ENCODE data around the gene CX3CL1. TPM values are rescaled to one million over a fixed set of nuclear protein-coding genes. Genes with fewer than 3 reads are reported as not detected.
A peak's percentile ranks its signal among the peaks of the same experiment; 100 is the strongest.

CX3CL1 gene
- total and polyA plus RNA-seq, 2 of the 13 experiments (the other 11 are each of a cell fraction or from before 2014, with no cell fraction given), result 57.3 to 60.8 TPM

DNA sequence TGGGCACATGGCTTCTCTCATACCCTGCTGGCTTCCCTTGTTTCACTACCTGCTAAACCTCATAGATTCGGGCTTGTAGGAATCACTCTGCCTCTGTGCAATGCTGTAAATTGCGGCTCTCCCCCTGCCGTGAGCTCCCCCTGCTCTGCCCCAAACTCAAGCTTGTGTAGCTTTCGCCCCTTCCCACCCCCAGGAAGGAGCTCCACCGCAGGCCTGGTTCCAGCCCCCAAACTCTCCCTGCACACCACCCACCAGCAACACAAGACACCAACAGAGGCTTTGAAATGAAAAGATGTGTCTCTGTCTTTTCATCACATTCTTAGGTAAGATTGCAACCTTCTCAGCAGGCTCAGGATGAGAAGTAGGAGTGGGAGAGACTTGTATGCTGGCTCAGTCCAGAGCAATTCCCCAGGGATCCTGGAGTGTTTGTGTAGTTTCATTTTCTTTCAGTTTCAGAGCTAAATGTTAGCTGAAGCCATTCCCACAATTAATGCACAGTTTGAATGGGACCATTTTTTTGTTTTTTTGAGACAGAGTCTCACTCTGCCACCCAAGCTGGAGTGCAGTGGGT, 14.2 kb downstream of the CX3CL1 start:
- POLR2A ChIA-PET, result interaction anchor here (3.2 to 3.8 kb wide), 2 partner anchors 14 to 31 kb away, joined by 15 to 34 read pairs; partner anchors contain the start of gene CX3CL1
- H3K27ac ChIP-seq (ENCODE audit: extremely low read length, insufficient read depth, low read length), result no peak overlapping the region
- CTCF ChIA-PET (ENCODE audit: low intra/inter-chr PET ratio, low total read pairs), result no interaction called here
- no peaks in the 10 kb centered on the region for H3K9me3 ChIP-seq (ENCODE audit: low read length)
- in situ Hi-C loops (cut with HindIII; ENCODE audit: extremely low pct_ligation_motif_present, low pct_unique_long_range_greater_than_20kb), result no loop called here
- intact Hi-C loops (cut with micrococcal nuclease; ENCODE audit: unreplicated experiment), result no loop called here
- whole genome bisulfite sequencing (ENCODE audit: low lambda C conversion rate), result 55% methylated on average over 5 of the region's 5 CpGs
- peaks cover 56% of the 10 kb centered on the region for H3K4me1 ChIP-seq (ENCODE audit: insufficient read depth, low read length)
- no peaks in the 10 kb centered on the region for H4K20me1 ChIP-seq (ENCODE audit: insufficient read depth, low read length)
- no peak for ATAC-seq
- no peaks in the 10 kb centered on the region for H3K79me2 ChIP-seq (ENCODE audit: insufficient read depth, low read length)
- no peak for TF ChIP-seq ZNF451 (CRISPR knock-in tag; IDR thresholded peaks at IDR 0.05)
- no peak for TF ChIP-seq ZNF234 (CRISPR knock-in tag; conservative IDR thresholded peaks at IDR 0.05)
- no peak for TF ChIP-seq ZNF772 (CRISPR knock-in tag; IDR thresholded peaks at IDR 0.05)
- no peak for TF ChIP-seq POLR2A (IDR thresholded peaks at IDR 0.05; ENCODE audit: insufficient read depth in 1 of 2, low read depth in 2 of 2, low read length in 2 of 2)
- TF ChIP-seq DMTF1 (CRISPR knock-in tag; IDR thresholded peaks at IDR 0.05), result no peak
- TF ChIP-seq ZC3H4 (CRISPR knock-in tag; IDR thresholded peaks at IDR 0.05; ENCODE audit: borderline replicate concordance), result no peak
- no peak for TF ChIP-seq TSC22D2 (CRISPR knock-in tag; IDR thresholded peaks at IDR 0.05; ENCODE audit: borderline replicate concordance)
- no peak for TF ChIP-seq PCBP1 (IDR thresholded peaks at IDR 0.05; ENCODE audit: borderline replicate concordance, low read depth, low read length)
- no peak for TF ChIP-seq KDM2A (CRISPR knock-in tag; IDR thresholded peaks at IDR 0.05; ENCODE audit: borderline replicate concordance, low read depth)
- no peak for TF ChIP-seq STAT5B (CRISPR knock-in tag; IDR thresholded peaks at IDR 0.05)
- TF ChIP-seq ZNF564 (CRISPR knock-in tag; IDR thresholded peaks at IDR 0.05), result no peak
- TF ChIP-seq ZNF207 (IDR thresholded peaks at IDR 0.05; ENCODE audit: borderline replicate concordance), result no peak
- TF ChIP-seq HMGA1 (CRISPR knock-in tag; conservative IDR thresholded peaks at IDR 0.05), result no peak
- no peak for TF ChIP-seq ARNT (IDR thresholded peaks at IDR 0.05)
- TF ChIP-seq PRMT3 (CRISPR knock-in tag; IDR thresholded peaks at IDR 0.05; ENCODE audit: borderline replicate concordance, low read depth), result no peak
- no peak overlapping the region for H3K9ac ChIP-seq (ENCODE audit: insufficient read depth, low read depth, low read length)
- BruUV-seq (replicated peaks), result no TSS peak
- peak overlapping the region; percentile 1; the same call in 1 of the 2 replicates for H3K4me2 ChIP-seq (ENCODE audit: low read depth, low read length)
- peaks cover 12 to 19% of the 10 kb centered on the region in 2 experiments; a peak in 4 of 5 replicates for H3K36me3 ChIP-seq (replicated peaks in 1 of 2; ENCODE audit: control insufficient read depth in 1 of 2, insufficient read depth in 2 of 2, low read length in 2 of 2)
- no peak for FAIRE-seq
- no peak for DNase-seq (ENCODE audit: low spot score)
- no peak overlapping the region for H2AFZ ChIP-seq (ENCODE audit: low read length)
- no peak overlapping the region for H3K4me3 ChIP-seq (replicated peaks in 1 of 3; ENCODE audit: insufficient read depth in 1 of 3, low read depth in 2 of 3, low read length in 3 of 3)
- peaks cover 1 to 10% of the 10 kb centered on the region in 2 experiments; a peak in 2 of 5 replicates for H3K27me3 ChIP-seq (ENCODE audit: control insufficient read depth in 1 of 2, insufficient read depth in 2 of 2, low read length in 2 of 2)

All from HepG2 (cell line).